Stimulated activated CD8-positive, alpha-beta memory T cell treated with anti-CD3 and anti-CD28 coated beads, Interleukin-4, amount 100 ng/mL, for 48 hours (primary cell): ENCODE results near the gene PLIN5.

Source experiments
- DNase-seq: peaks from one replicate; pipeline ENCODE4 v3.0.0-alpha.2; 2020

PLIN5 gene

DNA sequence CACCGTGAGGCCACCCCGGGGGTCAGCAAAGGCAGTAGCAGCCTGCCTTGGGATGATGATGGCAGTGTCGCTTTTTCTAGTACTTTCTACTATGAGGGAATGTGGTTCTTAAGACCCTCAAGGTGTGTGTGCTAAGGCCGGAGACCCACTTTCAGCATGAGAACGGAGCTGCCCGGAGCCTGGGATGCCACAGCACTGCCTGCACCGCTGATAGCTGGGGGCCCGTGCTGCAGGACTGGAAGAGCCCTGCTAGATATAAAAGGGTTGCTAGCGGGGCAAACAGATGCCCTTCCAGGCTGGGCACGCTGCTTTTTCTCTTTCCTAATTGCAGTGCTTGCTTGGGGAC is 31.2 kb downstream of the PLIN5 start:
- no peak for DNase-seq

DNA sequence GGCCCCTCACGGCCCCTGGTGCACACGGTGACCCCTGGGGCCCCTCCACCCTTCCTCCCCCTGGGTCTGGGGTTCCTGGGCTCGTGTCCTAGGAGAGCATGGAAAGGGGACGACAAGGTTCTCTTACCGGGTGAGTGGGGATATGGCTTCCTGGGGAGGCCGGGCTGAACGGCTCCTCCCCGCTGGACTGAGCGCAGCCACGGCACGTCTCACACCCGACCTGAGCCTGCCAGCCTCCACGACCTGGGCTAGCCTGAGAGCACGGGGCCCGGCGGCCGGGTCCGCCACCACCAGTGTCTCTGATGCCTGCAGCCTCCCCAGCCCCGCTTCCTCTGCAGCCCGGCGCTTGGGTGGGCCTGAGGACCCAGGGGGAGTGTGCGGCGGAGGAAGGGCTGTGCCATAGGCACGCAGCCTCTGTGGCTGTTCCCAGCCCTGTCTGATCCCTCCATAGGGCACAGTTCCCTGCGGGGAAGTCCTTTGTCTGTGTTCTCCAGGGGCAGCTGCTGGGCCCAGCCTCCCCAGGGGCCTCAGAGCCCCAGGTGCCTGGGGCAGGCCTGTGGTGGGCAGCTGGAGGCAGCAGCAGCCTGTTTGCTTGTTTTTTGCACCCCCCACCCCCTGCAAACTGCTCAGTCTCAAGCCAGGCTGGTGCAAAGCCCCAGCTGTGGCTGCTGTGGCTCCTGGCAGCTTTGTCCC is 31.7 kb downstream of the PLIN5 start:
- no peak for DNase-seq

GRCh38 chr19:4502282-4503131 is 32.5 kb downstream of the PLIN5 start:
- no peak for DNase-seq

DNA sequence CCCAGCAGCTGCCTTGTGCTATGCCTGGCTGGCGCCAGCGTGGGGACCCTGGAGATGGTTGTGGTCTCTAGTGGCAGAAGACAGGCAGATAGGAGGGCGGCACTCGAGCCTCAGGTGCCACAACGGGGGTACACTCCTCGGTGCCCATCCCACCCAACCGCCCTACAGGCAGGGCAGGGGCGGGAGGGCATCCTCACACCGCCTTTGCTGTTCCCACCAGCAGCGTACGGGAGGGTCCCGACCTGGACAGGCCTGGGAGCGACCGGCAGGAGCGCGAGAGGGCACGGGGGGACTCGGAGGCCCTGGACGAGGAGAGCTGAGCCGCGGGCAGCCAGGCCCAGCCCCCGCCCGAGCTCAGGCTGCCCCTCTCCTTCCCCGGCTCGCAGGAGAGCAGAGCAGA is 33.3 kb downstream of the PLIN5 start:
- DNase-seq = no peak

- DNase-seq = no peak
Observed at GRCh38 chr19:4500841-4501591, 34.0 kb downstream of the PLIN5 start.

- DNase-seq = no peak
Observed at GRCh38 chr19:4499855-4500254, 35.2 kb downstream of the PLIN5 start.

GRCh38 chr19:4499318-4499717 is 35.7 kb downstream of the PLIN5 start:
- no peak for DNase-seq

GRCh38 chr19:4498694-4499093 is 36.3 kb downstream of the PLIN5 start:
- no peak for DNase-seq

DNA sequence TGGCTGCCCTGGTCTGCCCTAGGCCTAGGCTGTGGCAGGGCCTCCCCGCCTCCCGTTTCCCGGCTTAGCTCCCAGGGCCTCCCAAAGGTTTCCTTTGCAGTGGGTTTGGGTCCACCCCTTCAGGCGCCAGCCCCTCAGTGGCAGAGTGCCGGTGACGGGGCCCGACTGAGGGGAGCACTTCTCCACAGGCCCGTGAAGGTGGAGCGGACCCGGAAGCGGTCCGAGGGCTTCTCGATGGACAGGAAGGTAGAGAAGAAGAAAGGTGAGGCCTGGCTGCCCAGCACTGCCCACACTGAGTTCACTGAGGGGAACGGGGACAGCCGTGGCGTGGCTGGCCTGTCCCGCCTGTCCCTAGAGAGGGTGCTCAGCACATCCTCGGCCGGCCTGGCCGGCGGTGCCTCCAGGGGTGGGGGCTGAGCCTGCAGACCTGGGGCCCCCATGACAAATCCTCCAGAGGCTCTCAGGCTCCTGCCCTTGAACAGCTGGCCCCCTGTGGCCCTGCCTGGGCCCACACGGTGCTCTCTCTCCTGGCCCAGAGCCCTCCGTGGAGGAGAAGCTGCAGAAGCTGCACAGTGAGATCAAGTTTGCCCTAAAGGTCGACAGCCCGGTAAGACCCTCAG is 37.1 kb downstream of the PLIN5 start:
- DNase-seq = no peak

DNA sequence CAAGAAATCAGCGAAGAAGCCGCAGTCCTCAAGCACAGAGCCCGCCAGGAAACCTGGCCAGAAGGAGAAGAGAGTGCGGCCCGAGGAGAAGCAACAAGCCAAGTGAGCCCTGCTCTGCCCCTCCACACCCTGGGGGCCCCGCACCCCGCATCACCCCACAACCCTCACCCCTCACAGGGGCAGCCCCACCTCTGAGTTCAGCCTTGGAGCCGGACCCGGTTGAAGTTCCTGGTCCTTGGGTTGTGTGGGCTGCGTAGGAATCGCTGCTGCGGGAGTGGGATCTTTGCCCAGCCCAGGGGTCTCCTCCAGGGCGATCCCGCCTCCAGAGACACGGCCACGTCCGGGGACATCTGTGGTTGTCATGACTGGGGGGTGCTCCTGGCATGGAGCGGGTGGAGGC is 38.7 kb downstream of the PLIN5 start:
- DNase-seq = no peak

- no peak for DNase-seq
Observed at GRCh38 chr19:4495471-4495870, 39.6 kb downstream of the PLIN5 start.

GRCh38 chr19:4494691-4495064 is 40.3 kb downstream of the PLIN5 start:
- no peak for DNase-seq

DNA sequence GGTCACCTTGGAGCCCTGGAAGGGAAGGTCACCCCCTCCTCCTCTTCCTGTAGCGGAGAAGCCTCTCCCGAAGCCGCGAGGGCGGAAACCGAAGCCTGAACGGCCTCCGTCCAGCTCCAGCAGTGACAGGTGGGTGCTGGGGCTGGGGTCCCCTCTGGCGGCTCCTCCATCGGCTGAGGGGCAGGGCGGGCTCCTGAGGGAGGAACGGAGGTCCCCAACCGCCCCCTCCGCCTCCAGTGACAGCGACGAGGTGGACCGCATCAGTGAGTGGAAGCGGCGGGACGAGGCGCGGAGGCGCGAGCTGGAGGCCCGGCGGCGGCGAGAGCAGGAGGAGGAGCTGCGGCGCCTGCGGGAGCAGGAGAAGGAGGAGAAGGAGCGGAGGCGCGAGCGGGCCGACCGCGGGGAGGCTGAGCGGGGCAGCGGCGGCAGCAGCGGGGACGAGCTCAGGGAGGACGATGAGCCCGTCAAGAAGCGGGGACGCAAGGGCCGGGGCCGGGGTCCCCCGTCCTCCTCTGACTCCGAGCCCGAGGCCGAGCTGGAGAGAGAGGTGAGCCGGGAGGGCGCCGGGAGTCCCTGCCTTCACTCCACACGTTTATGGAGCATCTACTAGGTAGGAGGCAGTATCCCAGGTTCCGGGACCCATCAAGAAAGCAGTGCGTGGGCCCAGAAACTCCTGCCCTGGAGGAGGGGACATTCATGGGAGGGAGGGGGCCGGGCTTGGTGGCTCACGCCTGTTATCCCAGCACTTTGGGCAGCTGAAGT is 40.9 kb downstream of the PLIN5 start:
- no peak for DNase-seq

DNA sequence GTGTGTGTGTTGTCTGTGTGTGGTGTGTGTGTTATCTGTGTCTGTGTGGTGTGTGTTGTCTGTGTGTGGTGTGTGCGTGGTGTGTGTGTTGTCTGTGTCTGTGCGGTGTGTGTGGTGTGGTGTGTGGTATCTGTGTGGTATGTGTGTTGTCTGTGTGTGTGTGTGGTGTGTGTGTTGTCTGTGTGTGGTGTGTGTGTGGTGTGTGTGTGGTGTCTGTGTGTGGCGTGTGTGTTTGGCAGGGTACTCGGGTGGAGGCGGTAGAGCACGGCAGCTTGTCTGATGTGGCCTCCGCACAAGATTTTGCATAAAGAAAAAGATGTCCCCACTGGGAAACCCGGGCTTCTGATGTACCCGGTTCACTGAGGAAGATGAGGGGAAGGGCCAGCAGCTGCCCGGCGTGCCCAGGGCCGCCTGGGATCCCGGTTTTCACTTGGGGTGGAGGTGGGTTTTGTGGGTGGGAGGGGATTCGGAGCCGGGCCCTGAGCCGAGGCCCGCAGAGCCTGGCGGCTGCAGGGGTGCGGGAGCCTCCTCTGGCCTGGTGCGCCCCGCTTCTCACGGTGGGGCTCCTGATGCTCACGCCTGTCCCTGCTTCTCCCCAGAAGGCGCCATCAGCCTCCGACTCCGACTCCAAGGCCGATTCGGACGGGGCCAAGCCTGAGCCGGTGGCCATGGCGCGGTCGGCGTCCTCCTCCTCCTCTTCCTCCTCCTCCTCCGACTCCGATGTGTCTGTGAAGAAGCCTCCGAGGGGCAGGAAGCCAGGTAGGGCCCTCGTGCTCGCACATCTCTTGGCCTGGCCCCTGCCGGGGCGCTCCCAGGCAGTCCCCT is 41.7 kb downstream of the PLIN5 start:
- DNase-seq = no peak

GRCh38 chr19:4492337-4493103 is 42.5 kb downstream of the PLIN5 start:
- DNase-seq = no peak

DNA sequence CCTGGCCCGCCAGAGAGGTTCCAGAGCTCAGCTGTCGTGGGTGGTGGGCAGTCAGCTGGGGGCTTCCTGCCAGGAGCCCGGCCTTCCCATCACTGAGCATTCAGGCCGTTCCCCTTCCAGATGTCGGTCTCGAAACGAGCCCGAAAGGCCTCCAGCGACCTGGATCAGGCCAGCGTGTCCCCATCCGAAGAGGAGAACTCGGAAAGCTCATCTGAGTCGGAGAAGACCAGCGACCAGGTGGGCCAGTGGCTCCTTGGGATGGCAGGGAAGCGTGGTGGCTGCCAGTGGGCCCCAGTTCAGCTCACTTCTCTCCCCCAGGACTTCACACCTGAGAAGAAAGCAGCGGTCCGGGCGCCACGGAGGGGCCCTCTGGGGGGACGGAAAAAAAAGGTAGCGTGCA is 43.6 kb downstream of the PLIN5 start:
- DNase-seq = no peak

GRCh38 chr19:4488496-4488895 is 46.5 kb downstream of the PLIN5 start:
- no peak for DNase-seq

- DNase-seq = no peak
Observed at GRCh38 chr19:4487572-4487971, 47.5 kb downstream of the PLIN5 start.

DNA sequence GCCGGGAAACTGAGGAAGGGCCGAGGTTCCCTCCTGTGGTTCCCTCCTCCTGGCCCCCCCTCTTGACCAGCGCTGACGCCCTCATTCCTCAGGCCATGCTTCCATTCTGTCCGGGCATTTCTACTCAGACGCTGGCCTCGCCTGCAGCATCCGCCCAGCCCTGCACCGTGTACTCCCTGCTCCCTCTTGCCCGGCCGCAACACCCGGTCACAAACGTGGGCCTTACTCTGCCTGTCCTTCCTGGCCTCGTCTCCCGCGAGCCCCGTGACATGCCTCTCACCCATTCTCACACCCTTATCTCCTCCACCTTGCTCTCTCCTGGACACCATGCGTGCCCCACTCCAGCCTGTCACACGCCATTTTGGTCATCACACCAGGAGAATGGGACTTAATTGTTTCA is 51.6 kb downstream of the PLIN5 start:
- no peak for DNase-seq

GRCh38 chr19:4482721-4483364 is 52.2 kb downstream of the PLIN5 start:
- DNase-seq = no peak
